Posterior vena cava (tissue), 2 donors: ENCODE results near the gene CDC45. TPM values are rescaled to one million over a fixed set of nuclear protein-coding genes. Genes with fewer than 3 reads are reported as not detected.

Experiments
- DNase-seq: peaks from one replicate; pipeline ENCODE4 v3.0.0-alpha.2; 2020; ENCODE audit warnings: low spot score
- intact Hi-C, 2 donors: fragments of 100-400 bp; cut with DNase I; formaldehyde crosslinking; loops; one replicate each; pipeline versions ENCODE4 v1.14.1 to v1.14.2; 2022 to 2023
- total RNA-seq, 2 donors: library from RNA; stranded (reverse); fragmentation: NEBNext Ultra II Directional; extraction: Animal tissue kit (Norgen Biotek cat#: 25700); gene quantifications; one replicate each; pipeline ENCODE4 v1.2.1, GENCODE V29; 2021
- donor health status: DM: yes; HTN: yes; CAD: no.
- donor health status: DM: yes; HTN: yes; CAD: no.

The CDC45 gene
- total RNA-seq, 2 donors from 2014 or later: 0.71 to 1.7 TPM

DNA sequence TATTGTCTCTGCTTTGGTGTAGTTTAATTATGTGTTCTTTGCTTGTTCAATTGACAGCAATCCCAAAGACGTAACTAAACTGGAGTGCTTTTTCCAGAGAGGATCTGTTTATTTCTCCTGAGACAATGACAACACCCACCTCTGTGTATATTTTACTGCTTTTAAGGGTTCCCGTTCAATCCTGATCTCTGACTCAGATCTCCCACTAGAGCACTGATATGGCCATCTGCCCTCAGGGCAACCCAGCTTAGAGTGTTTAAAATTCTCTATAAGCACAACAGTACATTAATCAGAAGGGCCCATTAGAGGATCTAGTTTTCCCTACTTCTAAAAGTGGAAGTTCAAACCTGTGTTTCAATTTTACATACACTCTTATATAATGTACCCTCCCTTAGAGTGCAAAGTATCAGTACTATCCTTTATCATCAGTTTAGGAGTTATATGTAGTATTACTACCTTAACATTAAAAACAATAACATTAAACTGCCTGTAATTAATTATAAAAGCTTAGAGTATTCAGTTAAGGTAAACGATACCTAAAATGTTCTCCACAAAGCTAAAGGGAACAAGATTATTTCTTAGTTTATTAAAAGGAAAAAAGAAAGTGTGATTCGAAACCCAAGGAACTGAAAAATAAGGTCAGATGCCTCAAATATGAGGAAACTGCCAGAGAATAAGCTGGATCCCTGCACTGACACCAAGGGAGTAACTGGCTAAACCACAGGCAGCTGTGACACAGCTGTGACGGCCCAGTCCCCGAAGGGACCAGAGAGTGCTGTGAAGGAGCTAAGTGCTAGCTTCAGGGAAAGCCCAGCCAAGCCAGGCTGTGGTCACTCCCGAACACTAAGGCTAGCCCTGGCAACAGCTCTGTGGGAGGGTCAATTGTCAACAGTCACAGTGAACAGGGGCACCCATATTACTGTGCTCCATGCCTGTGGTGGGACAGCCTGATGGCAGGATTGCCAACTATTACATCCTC lies 15.9 kb upstream of the CDC45 start:
- DNase-seq: no peak
- intact Hi-C loops: no loop called here

GRCh38 chr22:19464546-19464945 lies 15.2 kb upstream of the CDC45 start:
- intact Hi-C loops: no loop called here
- DNase-seq: no peak

DNA sequence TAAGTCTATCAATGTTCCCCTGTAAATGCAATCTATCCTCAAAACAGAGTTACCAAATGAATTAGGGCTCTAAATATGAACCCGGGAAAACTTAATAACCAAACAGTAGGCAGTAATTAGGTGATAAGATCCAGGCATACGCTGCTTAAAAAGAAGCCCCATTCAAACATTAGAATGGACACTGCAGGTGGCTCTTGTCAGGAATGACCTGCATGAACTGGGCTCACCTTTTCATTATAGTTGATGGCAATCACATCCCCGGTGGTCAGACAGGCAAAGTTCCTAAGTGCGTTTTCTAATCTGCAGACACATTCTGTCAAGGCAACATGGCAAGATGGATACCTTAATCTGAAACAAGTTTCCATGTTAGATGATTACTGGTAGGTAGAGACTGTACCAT lies 14.7 kb upstream of the CDC45 start:
- intact Hi-C loops: no loop called here
- no peak for DNase-seq

GRCh38 chr22:19466126-19466716 lies 13.5 kb upstream of the CDC45 start:
- no peak for DNase-seq
- intact Hi-C loops: no loop called here

DNA sequence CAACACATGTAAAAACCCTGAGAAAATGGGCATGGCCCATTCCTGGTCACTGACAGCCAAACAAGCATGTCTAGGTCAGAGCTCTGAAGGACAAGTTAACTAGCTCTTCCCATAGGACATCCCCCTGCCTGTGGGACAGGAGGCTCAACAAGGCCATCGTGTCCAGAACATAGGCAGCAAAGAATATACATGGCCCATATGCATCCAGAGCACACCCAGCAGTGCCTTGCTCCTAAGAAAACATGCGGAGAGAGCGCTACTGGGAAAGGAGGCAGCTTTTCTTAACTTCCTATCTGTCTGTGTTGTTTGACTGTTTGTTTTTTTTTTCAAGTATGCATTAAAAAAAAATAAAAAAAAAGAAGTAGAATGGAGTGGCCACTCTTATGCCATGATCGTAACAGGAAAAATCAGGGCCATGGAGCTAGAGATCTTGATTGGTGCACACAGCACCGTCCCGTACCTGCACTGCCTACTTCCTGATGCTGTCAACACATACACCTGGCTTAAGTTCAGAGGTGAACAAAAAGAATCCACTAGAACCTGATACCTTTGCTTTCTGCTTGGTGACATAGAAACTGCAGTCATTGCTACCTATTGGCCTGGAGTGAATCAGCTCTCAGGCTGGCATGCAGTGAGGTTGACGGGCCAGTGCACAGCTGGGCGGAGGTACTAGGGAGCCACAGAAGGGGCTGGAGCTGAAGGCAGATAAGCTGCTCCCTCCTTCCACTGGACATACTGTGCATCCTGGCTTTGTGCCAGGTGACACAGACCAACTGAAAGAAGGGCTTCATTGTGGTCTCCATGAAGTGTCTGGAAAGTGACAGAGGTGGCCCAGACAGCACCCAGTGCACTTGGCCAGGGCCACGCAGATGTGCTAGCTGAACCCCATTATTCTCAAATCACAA lies 12.6 kb upstream of the CDC45 start:
- intact Hi-C loops: no loop called here
- no peak for DNase-seq

GRCh38 chr22:19467912-19468311 lies 11.8 kb upstream of the CDC45 start:
- no peak for DNase-seq
- intact Hi-C loops: no loop called here

GRCh38 chr22:19469421-19469820 lies 10.3 kb upstream of the CDC45 start:
- intact Hi-C loops: no loop called here
- no peak for DNase-seq

- no peak for DNase-seq
- intact Hi-C loops: no loop called here
These were observed 9.7 kb upstream of the CDC45 start for GRCh38 chr22:19470010-19470409.

GRCh38 chr22:19471572-19471971 lies 8.1 kb upstream of the CDC45 start:
- intact Hi-C loops: no loop called here
- no peak for DNase-seq

DNA sequence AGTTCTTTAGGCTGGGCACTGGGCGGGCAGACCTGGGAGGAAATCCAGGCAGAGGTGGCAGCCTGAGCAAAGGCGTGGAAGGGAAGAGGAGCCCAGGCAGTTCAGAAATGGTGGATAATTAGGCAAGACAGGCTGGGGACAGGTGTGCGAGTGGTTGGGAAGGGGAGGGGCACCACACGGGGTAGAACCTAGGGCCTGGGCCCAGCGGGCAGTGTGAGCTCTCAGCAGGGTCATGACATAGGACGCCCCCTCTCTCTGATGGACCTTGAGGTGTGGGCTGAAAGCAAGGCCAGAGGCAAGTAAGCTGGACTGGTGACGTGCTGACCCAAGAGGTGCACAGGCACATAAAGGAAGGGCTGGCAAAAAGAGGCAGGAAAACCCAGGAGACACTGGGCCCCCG lies 7.5 kb upstream of the CDC45 start:
- no peak for DNase-seq
- intact Hi-C loops: no loop called here

- no peak for DNase-seq
- intact Hi-C loops: no loop called here
These were observed 6.1 kb upstream of the CDC45 start for GRCh38 chr22:19473578-19473977.

- no peak for DNase-seq
- intact Hi-C loops: no loop called here
These were observed 3.7 kb upstream of the CDC45 start for GRCh38 chr22:19476023-19476422.

- DNase-seq: no peak
- intact Hi-C loops: no loop called here
These were observed 2.2 kb upstream of the CDC45 start for GRCh38 chr22:19477321-19478044.

DNA sequence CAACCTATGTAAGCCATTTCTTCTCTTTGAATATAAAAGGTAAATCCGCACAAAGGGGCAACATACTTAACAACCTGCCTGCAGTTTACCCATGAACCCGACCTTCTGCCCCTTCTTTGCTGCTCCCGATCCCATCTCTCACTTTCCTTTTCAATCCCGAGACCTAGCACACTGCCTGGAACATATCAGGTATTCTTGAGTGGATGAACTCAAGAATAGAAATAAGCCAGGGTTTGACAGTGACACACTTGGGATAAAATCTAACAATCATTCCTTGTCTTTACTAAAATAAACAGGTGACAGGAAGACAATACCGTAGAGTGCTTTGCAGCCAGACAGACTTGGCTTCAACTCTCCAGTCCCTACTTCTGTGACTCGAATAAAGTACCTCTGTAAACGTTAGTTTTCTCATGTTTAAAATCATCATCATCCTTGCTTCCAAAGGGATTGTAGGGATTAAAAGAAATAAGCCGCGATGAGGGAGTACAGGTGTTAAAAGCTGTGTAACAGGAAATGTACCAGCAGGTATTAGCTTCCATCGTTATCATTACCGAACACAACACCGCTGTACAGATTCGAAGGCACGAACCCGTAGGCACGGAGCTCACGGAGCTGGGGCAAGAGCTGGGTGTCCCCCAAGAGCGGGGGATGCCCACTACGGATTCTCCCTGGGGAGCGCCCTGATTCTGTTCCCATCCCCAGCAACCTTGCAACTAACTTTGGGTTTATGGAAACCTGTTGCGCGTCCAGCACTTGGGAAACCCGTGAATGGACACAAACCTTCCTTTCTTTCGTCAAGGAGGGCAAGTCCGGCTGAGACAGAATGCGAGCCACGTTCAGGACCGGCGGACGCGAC lies 1.4 kb upstream of the CDC45 start:
- intact Hi-C loops: no loop called here
- no peak for DNase-seq

DNA sequence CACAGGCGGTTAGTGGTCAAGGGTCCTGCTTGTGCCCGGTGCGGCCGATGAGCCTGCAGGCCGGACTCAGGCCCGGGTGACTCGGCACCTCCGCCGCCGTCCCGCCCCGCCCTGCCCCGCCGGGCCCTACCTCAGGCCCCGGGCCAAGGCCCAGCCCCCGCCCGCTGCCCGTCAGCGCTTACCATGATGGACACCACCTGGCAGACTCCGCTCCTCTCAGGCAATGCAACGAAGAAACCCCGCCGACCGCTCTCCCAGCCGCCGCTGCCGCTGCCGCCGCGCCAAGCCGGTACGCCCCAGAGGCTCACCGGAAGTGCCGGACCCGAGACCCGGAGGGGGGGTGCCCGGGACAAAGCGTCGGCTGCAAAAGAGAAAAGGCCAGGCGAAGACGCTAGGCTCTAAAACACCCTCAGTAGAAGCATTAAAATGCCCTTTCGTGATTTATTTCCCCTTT lies 792 bp upstream of the CDC45 start, which contains the start of gene UFD1:
TSS of gene UFD1 (minus strand) at position 293 of the 454 bp plus-strand sequence. CDS start at position 185, 108 bp downstream.
- DNase-seq: peak; percentile 94
- intact Hi-C loops: no loop called here

DNA sequence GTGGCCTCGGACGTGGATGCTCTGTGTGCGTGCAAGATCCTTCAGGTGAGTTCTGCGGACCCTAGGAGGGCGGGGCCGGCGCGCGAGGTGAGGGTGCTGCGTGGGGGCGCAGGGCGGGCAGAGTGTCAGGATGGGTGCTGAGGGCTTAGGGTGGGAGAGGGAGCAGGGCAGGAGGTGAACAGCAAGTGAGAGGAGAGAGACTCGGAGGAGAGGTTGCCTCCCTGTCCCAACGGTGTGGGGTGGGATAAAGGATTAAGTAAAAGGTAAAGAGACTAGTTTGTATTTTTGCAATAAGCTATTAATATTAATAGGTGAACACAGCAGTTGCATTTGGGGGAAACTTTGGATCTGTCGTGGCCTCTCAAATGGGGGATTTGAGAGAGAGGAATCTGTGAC lies 451 bp downstream of the CDC45 start:
- intact Hi-C loops: no loop called here
- DNase-seq: no peak

DNA sequence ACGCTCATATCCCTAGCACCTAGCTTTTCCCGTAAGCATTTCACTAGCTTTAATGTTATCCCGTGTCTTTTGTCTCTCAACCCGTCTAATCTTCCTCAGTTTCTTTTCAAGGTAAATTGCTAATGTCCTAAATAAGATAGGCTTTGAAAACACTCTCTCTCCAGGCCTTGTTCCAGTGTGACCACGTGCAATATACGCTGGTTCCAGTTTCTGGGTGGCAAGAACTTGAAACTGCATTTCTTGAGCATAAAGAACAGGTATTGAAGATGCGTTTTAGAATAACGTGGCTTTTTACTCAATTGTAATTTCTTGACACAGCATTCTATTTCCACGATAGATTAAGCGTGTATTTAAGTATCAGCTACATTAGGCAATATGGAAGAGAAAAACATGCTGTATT lies 1.1 kb downstream of the CDC45 start:
- intact Hi-C loops: no loop called here
- DNase-seq: no peak

GRCh38 chr22:19482297-19482696 lies 2.6 kb downstream of the CDC45 start:
- DNase-seq: no peak
- intact Hi-C loops: no loop called here
